Hypothalamus (tissue), 51 donors: ENCODE results near the gene TSHZ2.
"Not testable (repeated sequence)": the region's sequence is repeated elsewhere in the genome, so short reads cannot be mapped to it uniquely, and the experiment has no call there.

Experiments used
- DNase-seq, 51 donors: peaks; one replicate each; lab custom pipeline; 2025; lab: John Stamatoyannopoulos, UW

TSHZ2 gene

DNA sequence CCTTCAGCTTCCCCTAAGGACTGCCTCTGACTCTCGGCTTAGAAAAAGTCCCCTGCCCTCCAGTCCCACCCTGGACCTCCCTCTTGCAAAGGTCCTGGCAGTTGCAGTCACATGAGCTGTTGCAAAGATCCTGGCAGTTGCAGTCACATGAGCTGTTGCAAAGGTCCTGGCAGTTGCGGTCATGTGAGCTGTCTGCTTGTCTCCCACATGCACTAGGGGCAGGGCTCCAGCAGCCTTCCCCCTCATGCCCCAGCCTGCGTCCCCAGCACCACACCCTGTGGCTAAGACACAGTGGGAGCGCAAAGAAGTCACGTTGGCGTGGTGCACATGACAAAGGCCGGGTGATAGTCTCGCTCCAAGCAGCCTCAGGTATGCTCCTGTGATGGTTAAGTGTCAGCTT lies 538.5 kb downstream of the TSHZ2 start:
- DNase-seq, result no peak

GRCh38 chr20:53512076-53512475 lies 539.9 kb downstream of the TSHZ2 start:
- DNase-seq, result no peak

GRCh38 chr20:53513168-53513488 lies 541.0 kb downstream of the TSHZ2 start:
- DNase-seq, result no peak

DNA sequence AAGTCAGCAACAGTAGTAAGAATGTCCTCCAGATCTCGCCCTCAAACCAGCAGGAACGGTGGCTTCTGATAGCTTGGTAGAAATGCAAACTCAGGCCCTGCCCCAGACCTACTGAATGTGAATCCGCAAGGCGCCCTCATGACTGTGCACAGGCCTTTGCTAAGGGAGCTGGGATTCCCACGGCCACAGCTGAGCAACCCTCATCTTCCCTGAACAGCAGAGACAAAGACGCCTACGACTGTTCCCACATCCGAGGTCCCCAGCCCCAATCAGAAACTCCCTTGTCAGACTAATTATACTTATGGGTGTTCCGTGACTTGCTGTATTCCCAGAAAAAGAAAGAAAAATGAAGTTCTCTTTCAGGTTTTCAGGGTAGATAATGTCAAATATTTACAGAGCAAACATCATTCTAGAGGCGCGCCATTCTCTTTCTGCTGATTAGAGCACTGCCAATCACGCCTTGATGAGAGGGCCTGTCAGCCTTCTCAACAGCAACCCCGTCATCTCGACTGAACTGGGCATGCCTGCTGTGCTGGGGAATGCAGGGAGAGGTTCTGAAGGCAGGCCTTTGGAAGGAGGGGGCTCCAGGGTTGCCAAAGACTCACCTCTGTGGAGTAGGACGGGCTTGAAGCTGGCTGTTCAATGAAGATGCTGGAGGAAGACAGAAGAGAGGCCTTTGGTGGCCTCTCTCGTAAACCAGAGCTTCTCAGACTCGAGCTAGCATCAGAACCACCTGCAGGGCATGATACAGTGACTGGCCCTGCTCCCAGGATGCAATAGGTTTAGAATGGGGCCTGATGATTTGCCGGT lies 541.5 kb downstream of the TSHZ2 start:
- DNase-seq, result peak in 1 of 51 donors; percentile 36

DNA sequence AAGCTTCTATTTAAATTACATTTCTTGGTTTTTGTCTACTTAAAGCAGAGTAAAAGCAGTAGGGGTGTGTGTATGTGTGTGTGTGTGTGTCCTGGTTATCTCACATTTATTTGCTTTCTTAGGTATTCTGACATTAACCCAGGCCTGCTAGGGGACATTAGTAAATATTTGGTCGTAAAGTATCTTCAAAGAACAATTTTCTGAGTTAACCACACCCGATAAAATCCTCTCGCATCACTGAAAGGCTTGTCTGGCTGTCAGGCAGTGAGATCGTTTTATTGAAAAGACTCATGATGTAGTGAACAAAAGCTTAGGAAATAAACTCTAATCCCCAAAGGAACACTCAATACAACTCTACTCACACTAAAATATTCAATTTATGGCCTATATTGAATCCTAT lies 543.6 kb downstream of the TSHZ2 start:
- no peak for DNase-seq

- no peak for DNase-seq
Measured at GRCh38 chr20:53517146-53517545, 545.0 kb downstream of the TSHZ2 start.

GRCh38 chr20:53521421-53521820 lies 549.3 kb downstream of the TSHZ2 start:
- not testable (repeated sequence) for DNase-seq

DNA sequence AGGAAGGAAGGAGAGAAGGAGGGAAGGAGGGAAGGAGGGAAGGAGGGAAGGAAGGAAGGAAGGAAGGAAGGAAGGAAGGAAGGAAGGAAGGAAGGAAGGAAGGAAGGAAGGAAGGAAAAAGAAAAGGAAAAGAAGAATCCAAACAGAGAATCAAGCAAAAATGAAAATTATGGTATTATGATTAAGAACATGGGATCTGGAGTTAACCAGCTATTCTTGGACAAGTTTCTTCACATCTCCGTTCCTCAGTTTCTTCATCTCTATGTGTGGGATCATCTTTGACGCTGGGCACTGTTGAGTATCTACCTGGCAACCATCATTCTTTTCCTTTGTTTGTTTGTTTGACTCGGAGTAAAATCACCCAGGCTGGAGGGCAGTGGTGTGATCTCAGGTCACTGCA lies 549.9 kb downstream of the TSHZ2 start:
- no peak for DNase-seq

DNA sequence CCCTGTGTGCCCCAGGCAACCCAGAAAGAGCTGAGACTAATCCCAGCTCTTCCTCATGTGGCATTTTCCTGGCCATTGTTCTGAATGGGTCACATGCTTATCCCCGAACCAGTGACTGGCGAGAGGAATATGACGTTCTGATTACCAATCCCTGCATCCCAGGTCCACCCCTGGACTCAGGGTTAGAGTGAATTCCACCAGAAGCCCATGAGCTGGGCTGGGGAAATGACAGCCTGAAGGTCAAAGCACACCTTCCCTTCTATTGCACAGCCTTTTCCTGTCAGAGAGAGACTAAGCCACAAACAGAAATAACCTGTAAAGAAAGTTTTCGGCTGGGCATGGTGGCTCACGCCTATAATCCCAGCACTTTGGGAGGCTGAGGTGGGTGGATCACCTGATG lies 550.5 kb downstream of the TSHZ2 start:
- DNase-seq, result no peak

- DNase-seq, result not testable (repeated sequence)
Measured at GRCh38 chr20:53523615-53524014, 551.5 kb downstream of the TSHZ2 start.

DNA sequence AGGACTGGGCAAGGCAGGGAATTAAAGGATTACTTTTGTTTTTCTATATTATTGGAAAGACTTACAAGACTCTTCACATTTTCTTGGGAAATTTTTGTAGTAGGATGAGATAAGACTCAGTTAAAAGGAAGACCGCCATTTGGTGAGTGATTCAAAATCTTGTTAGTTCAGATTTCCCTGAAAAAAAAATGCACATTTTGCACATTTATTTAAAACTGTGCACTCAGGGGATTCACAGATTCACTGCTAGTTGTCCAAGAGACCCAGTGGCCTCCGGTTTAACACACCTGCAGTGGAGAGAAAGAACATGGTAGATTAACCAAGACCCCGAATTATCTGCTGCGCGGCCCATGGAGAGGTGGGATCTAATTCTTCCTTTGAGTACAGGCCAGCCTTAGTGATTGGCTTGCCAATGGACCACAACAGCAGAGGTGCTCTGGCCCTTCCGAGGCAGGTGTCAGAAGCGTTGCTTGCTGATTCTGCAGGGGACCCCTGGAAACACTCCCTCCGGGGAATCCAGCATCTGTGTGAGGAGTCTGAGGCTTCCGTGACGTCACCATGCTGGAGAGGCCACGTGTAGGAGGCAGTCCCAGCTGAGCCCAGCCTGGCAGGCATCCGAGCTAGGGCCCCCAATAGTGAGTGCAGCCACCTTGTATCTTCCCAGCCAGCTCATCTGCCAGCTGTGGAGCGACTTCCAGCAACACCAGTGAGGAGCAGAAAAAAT lies 552.6 kb downstream of the TSHZ2 start:
- DNase-seq, result no peak

GRCh38 chr20:53527196-53527595 lies 555.0 kb downstream of the TSHZ2 start:
- DNase-seq, result no peak

GRCh38 chr20:53529658-53530057 lies 557.5 kb downstream of the TSHZ2 start:
- no peak for DNase-seq

DNA sequence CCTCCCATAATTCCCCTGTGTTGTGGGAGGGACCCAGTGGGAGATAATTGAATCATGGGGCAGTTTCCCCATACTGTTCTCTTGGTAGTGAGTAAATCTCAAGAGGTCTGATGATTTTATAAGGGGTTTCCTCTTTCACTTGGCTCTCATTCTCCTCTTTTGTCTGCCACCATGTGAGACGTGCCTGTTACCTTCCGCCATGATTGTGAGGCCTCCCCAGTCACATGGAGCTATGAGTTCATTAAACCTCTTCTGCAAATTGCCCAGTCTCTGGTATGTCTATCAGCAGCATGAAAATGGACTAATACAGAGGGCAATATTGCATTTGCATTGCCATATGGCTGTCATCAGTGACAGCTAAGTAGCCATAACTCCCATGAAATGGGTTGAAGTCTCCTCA lies 558.3 kb downstream of the TSHZ2 start:
- no peak for DNase-seq

- not testable (repeated sequence) for DNase-seq
Measured at GRCh38 chr20:53532654-53533312, 560.6 kb downstream of the TSHZ2 start.

DNA sequence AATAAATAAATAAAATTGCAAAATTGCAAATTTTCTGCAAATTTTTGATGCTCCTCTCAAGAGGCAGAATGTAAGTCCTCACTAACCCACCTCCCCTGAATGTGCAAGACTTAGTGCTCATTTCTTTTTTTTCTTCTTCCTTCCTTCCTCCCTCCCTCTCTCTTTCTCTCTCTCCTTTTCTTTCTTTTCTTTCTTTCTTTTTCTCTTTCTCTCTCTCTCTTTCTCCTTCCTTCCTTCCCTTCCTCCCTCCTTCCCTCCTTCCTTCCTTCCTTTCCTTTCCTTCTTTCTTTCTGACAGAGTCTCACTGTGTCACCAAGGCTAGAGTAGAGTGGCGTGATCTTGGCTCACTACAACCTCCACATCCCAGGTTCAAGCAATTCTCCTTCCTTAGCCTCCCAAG lies 561.3 kb downstream of the TSHZ2 start:
- no peak for DNase-seq

GRCh38 chr20:53534037-53534436 lies 561.9 kb downstream of the TSHZ2 start:
- DNase-seq, result no peak

DNA sequence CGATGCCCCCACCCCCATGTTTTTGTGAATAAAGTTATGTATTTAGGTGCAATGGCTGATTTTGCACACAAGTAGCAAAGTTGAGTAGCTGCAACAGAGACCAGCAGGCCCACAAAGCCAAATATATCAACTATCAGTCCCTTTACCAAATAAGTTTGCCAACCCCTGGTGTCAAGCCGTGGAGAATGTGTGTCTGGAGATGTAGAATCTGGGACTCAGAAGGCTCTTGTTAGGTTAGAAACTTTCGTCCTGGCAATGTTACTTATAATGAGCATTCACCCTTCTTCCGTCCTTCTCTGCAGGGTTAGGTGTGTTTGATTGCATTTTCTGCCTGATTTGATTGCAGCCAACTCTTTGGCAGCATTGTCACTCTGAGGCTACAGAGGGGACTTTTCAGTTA lies 563.7 kb downstream of the TSHZ2 start:
- DNase-seq, result no peak

DNA sequence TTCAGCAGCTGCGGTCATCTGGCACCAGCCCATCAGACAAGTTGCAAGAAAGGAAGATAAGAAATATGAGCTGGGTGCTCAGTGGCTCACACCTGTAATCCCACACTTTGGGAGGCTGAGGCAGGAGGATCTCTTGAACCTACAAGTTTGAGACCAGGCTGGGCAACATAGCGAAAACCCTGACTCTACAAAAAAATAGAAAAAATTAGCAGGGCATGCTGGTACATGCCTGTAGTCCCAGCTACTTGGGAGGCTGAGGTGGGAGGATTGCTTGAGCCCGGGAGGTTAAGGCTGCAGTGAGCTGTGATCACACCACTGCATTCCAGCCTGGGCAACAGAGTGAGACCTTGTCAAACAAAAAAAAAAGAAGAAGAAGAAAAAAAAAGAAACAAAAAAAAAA lies 564.2 kb downstream of the TSHZ2 start:
- not testable (repeated sequence) for DNase-seq

- DNase-seq, result no peak
Measured at GRCh38 chr20:53539516-53539915, 567.4 kb downstream of the TSHZ2 start.
